Ishikawa (cell line): ENCODE measurements around the gene LBR.

Experiments used
- CEBPB ChIP-seq: IDR thresholded peaks from 2 replicates; pipeline ENCODE4 v1.6.1; 2012
- CREB1 ChIP-seq: IDR thresholded peaks from 2 replicates; pipeline ENCODE4 v1.6.1; 2012; ENCODE audit warnings: low read depth
- EGR1 ChIP-seq: IDR thresholded peaks from 2 replicates; pipeline ENCODE4 v1.6.1; 2012
- EP300 ChIP-seq: IDR thresholded peaks from 2 replicates; pipeline ENCODE4 v1.6.1; 2012; ENCODE audit warnings: borderline replicate concordance
- FOXM1 ChIP-seq: IDR thresholded peaks from 2 replicates; pipeline ENCODE4 v1.6.1; 2012; ENCODE audit warnings: low read depth, borderline replicate concordance
- MAX ChIP-seq: IDR thresholded peaks from 2 replicates; pipeline ENCODE4 v1.6.1; 2012
- NFIC ChIP-seq: IDR thresholded peaks from 2 replicates; pipeline ENCODE4 v1.6.1; 2012
- RAD21 ChIP-seq: IDR thresholded peaks from 2 replicates; pipeline ENCODE4 v1.6.1; 2012; ENCODE audit warnings: low read depth
- REST ChIP-seq: IDR thresholded peaks from 2 replicates; pipeline ENCODE4 v1.6.1; 2012; ENCODE audit warnings: low read depth, mild to moderate bottlenecking
- TAF1 ChIP-seq: IDR thresholded peaks from 2 replicates; pipeline ENCODE4 v1.6.1; 2012; ENCODE audit warnings: low read depth, mild to moderate bottlenecking
- TCF12 ChIP-seq: IDR thresholded peaks from 2 replicates; pipeline ENCODE4 v1.6.1; 2012; ENCODE audit warnings: low read depth
- TEAD4 ChIP-seq: IDR thresholded peaks from 2 replicates; pipeline ENCODE4 v1.6.1; 2012
- USF1 ChIP-seq: IDR thresholded peaks from 2 replicates; pipeline ENCODE4 v1.6.1; 2012
- YY1 ChIP-seq: IDR thresholded peaks from 2 replicates; pipeline ENCODE4 v1.6.1; 2012; ENCODE audit warnings: low read depth
- ZBTB7A ChIP-seq: IDR thresholded peaks from 2 replicates; pipeline ENCODE4 v1.6.1; 2012; ENCODE audit warnings: low read depth

The LBR gene

GRCh38 chr1:225445639-225446594, 18.1 kb upstream of the LBR start:
- TF ChIP-seq USF1 (no peak), FOXM1 (no peak), TCF12 (no peak), CREB1 (no peak), NFIC (no peak), TEAD4 (no peak), REST (no peak), YY1 (no peak), RAD21 (no peak), ZBTB7A (no peak), EGR1 (no peak), MAX (no peak; the same call in 1 of the 2 replicates), CEBPB (no peak), EP300 (no peak), TAF1 (no peak)

- TF ChIP-seq USF1 (no peak), EGR1 (no peak), EP300 (no peak), ZBTB7A (no peak), YY1 (no peak), TCF12 (no peak), MAX (no peak), REST (no peak), TAF1 (no peak), NFIC (no peak), TEAD4 (no peak), RAD21 (no peak), FOXM1 (no peak), CEBPB (no peak), CREB1 (no peak)
Observed at GRCh38 chr1:225442123-225442505, 14.3 kb upstream of the LBR start.

GRCh38 chr1:225441314-225442122, 13.7 kb upstream of the LBR start:
- TF ChIP-seq TCF12, result no peak
- TF ChIP-seq NFIC, result no peak
- no peak for TF ChIP-seq RAD21
- no peak for TF ChIP-seq USF1
- TF ChIP-seq ZBTB7A, result no peak
- TF ChIP-seq EP300, result no peak
- no peak for TF ChIP-seq FOXM1
- no peak for TF ChIP-seq CREB1
- TF ChIP-seq CEBPB, result no peak
- TF ChIP-seq MAX, result no peak
- no peak for TF ChIP-seq YY1
- TF ChIP-seq REST, result no peak
- TF ChIP-seq TEAD4, result no peak
- no peak for TF ChIP-seq TAF1
- TF ChIP-seq EGR1, result no peak
